GM13976 (cell line): ENCODE results near the gene KCNIP3.

Source experiments
- DNase-seq: peaks from one replicate; pipeline ENCODE4 v3.0.0; 2012; ENCODE audit warnings: low spot score
- in situ Hi-C: fragments of 300-500 bp; cut with MboI; formaldehyde crosslinking; loops from one replicate; pipeline ENCODE4 v1.12.0; 2022; ENCODE audit warnings: low sequenced_read_pairs, mixed read lengths, inconsistent platforms; ENCODE audit not compliant: unreplicated experiment
- TF ChIP-seq, protein P1 (sequence below): IDR thresholded peaks from 2 replicates; pipeline ENCODE4 v1.5.1; 2012; ENCODE audit warnings: borderline replicate concordance, mild to moderate bottlenecking; ENCODE audit not compliant: insufficient read depth; ENCODE audit errors: extremely low read depth, missing control alignments, control extremely low read depth

Gene KCNIP3

DNA sequence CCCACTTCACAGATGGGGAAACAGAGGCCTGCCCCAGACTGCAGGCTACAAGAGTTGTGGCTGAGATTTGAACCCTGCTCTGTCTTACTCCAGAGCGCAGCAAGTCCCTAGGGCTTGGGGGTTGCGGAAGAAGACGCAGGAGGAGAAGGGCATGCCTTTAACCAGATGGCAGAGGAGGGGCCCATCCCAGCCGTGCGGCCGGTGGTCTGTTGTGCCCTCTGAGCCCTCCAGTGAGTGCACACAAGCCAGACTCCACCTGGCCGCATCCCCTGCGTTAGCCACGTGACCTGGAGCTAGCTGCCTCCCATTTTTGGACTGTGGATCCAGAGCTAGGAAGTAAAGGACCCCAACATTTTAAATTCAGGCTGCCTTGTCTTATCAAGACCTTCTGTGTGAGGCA is 2.8 kb downstream of the KCNIP3 start:
- in situ Hi-C loops: no loop called here
- DNase-seq: no peak
- TF ChIP-seq, protein P1, sequence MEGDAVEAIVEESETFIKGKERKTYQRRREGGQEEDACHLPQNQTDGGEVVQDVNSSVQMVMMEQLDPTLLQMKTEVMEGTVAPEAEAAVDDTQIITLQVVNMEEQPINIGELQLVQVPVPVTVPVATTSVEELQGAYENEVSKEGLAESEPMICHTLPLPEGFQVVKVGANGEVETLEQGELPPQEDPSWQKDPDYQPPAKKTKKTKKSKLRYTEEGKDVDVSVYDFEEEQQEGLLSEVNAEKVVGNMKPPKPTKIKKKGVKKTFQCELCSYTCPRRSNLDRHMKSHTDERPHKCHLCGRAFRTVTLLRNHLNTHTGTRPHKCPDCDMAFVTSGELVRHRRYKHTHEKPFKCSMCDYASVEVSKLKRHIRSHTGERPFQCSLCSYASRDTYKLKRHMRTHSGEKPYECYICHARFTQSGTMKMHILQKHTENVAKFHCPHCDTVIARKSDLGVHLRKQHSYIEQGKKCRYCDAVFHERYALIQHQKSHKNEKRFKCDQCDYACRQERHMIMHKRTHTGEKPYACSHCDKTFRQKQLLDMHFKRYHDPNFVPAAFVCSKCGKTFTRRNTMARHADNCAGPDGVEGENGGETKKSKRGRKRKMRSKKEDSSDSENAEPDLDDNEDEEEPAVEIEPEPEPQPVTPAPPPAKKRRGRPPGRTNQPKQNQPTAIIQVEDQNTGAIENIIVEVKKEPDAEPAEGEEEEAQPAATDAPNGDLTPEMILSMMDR: no peak

DNA sequence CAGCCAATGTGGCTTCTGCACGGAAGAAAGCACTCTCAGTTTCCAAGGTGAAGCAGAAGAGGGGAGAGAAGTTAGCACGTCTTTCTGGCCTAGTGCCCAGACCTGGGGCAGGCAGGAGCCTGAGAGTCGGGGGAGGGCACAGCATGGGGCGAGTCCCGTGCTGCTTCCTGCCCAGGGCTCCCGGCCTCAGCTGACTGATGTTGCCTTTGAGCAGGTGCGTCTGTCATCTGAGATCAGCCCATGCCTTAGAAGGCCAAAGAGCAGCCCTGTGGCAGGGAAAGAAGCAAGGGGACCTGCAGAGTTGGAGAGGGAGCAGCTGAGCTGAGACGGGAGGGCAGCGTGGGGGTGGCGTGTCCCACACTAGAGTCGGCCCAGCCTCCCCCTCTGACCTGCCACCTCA is 3.3 kb downstream of the KCNIP3 start:
- in situ Hi-C loops: no loop called here
- no peak for DNase-seq
- TF ChIP-seq, protein P1: no peak

DNA sequence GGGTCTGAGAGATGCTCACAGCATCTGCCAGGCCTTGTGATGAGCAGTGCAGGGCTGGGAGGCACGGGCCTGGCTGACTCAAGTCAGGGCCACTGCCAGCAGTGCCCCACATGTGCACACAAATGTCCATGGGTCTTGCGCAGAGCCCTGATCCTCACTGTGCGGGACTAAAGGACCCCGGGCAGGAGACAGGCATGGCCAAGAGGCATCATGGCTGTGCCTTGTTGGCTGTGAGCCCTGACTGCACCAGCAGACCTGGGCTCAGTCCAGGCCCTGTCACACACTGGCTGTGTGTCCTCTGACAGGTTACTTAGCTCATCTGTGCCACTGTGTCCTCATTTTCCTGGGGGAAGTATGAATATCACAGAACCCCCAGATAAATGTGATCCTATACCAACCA is 4.0 kb downstream of the KCNIP3 start:
- in situ Hi-C loops: no loop called here
- no peak for DNase-seq
- TF ChIP-seq, protein P1: no peak

DNA sequence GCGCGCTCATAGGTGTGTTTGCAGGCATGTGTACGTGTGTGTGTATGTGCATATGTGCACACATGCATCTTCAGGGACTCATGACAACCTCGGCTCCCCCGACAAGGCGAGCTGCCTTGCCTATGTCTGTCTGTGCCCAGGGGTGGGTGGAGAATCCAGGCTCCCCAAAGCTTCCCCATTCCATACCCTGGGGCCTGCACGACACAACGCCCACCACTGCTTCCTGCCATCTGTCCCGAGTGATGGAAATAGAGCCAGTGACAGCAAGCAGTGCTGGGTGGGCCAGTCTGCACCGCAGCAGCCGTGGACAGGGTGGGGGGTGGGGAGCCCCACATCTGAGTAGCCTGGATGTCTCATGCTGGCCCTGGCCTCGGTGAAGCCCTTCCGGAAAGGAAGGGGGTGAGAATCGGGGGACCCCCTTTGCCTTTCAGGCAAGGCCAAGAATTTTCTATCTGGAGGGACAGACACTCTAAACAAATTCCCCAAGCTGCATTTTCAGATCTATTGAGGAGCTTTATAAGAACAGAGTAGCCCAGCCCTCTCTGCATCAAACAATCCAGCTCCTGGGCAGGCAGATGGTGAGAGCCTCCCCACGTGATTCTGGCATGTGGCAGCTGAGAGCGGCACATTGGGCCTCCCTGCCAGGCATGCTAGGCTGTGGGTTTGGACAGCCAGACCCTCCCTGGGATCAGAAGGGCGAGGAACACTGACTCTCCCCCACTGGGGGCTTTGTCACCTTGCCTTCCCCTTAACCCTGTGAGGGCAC is 4.9 kb downstream of the KCNIP3 start:
- in situ Hi-C loops: no loop called here
- no peak for DNase-seq
- TF ChIP-seq, protein P1: no peak

DNA sequence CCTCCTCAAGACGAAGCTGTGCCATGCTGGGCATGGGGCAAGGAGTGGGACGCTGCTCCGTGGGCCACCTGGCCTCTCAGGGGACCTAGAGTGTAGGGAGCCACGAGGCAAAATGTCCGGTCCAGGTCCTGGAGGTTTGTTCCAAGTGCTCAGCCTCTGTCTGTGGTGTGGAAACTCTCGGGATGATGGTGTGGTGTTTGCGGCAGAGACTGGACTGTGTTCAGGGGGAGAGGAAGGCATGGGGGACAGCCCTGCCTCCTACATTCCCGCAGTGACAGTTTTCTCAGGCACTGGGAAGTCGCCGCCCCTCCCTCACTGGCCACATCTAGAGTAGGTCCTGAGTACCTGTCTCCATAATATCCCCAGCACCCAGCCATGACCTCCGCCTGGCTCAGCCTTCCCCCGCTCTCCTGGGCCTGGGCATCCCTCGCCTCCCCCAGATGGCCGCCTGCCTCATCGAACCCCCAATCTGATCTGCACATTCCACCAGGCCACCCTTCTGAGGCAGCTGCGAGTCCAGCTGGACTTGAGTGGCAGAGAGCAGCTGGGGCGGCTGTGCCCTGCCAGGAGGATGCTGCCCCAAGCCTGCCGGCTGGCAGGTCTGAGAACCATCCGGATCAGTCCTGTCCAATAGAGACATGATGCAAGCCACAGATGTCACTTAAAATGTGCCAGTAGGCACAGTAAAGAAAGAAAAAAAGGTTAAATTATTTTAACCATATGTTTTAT is 6.2 kb downstream of the KCNIP3 start:
- DNase-seq: no peak
- in situ Hi-C loops: no loop called here
- TF ChIP-seq, protein P1: no peak

DNA sequence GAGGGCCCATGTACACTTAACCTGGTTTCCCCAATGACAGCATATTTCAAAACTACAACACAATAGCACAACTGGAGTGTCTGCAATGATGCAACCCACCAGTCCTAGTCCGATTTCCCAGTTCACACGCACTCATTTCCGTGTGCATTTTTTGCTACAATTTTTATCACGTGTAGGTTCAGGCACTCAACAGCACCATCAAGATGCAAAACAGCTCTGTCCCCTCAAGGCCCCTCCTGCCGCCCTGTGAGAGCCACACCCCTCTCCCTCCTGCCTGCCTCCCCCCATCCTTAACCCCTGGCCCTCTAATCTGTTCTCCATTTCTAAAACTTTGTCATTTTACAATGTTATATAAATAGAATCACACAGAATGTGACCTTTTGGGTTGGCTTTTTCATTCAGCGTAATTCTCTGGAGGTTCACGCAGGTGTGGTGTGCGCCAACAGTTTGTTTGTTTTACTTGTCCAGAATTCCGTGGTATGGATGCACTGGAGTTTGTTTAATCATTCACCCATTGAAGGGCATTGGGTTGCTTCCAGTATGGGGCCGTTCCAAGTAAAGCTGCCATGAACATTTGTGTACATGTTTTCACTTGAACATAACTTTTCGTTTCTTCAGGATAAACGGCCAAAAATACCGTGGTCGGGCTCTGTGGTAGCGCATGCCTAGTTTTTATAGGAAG is 8.4 kb downstream of the KCNIP3 start:
- in situ Hi-C loops: no loop called here
- DNase-seq: no peak
- TF ChIP-seq, protein P1: no peak
